ENCODE measurements around the gene IGF2BP3.

GRCh38 chr7:23405240-23405618, 65.1 kb downstream of the IGF2BP3 start:
- TF ChIP-seq CTCF (IDR thresholded peaks at IDR 0.05) (no peak), POLR2A (IDR thresholded peaks at IDR 0.05) (no peak)
